VCaP (cell line): ENCODE measurements around the gene KYNU.
"Not testable (repeated sequence)": the region's sequence is repeated elsewhere in the genome, so short reads cannot be mapped to it uniquely, and the experiment has no call there.

ENCODE experiments used
- H3K27ac ChIP-seq: fragments of 450-650 bp; 2 replicates; pipeline ENCODE4 v1.5.1; 2017
- CTCF ChIP-seq: fragments of 450-650 bp; conservative IDR thresholded peaks from 2 replicates; pipeline ENCODE4 v1.5.1; 2017; ENCODE audit warnings: mild to moderate bottlenecking, moderate library complexity

Gene KYNU

GRCh38 chr2:142940606-142941223 is 63.3 kb downstream of the KYNU start:
- H3K27ac ChIP-seq, result no peak overlapping the region
- no peak for TF ChIP-seq CTCF

- no peak for TF ChIP-seq CTCF
- no peak overlapping the region for H3K27ac ChIP-seq
These were observed 65.2 kb downstream of the KYNU start for GRCh38 chr2:142942690-142943089.

GRCh38 chr2:142944264-142944663 is 66.8 kb downstream of the KYNU start:
- no peak for TF ChIP-seq CTCF
- H3K27ac ChIP-seq, result no peak overlapping the region

GRCh38 chr2:142944721-142945120 is 67.3 kb downstream of the KYNU start:
- no peak overlapping the region for H3K27ac ChIP-seq

GRCh38 chr2:142946941-142947340 is 69.5 kb downstream of the KYNU start:
- TF ChIP-seq CTCF, result no peak
- H3K27ac ChIP-seq, result no peak overlapping the region

More at GRCh38 chr2:142944721-142945120, 67.3 kb downstream of the KYNU start:
- no peak for TF ChIP-seq CTCF

- not testable (repeated sequence) for H3K27ac ChIP-seq
These were observed 71.3 kb downstream of the KYNU start for GRCh38 chr2:142948723-142949122.

GRCh38 chr2:142950323-142950722 is 72.9 kb downstream of the KYNU start:
- H3K27ac ChIP-seq, result not testable (repeated sequence)

GRCh38 chr2:142951190-142952007 is 73.9 kb downstream of the KYNU start:
- no peak for TF ChIP-seq CTCF
- H3K27ac ChIP-seq, result no peak overlapping the region
